Stimulated activated CD4-positive, alpha-beta T cell treated with anti-CD3 and anti-CD28 coated beads, Interleukin-1b, Interleukin-23, amount 100 ng/mL, for 24 hours (primary cell): Measurements from ENCODE around the gene NRAP.
A peak's percentile ranks its signal among the peaks of the same experiment; 100 is the strongest.

Experiments used
- DNase-seq, 4 experiments: peaks; one replicate each; pipeline ENCODE4 v3.0.0-alpha.2; 2020; ENCODE audit warnings: low read depth in 4 of 4, low spot score in 1 of 4

Gene NRAP

GRCh38 chr10:113565364-113565763 is 98.5 kb downstream of the NRAP start:
- no peak for DNase-seq

GRCh38 chr10:113563306-113564088 is 100.3 kb downstream of the NRAP start:
- peak; percentile 39 to 57 (median 51) for DNase-seq

DNA sequence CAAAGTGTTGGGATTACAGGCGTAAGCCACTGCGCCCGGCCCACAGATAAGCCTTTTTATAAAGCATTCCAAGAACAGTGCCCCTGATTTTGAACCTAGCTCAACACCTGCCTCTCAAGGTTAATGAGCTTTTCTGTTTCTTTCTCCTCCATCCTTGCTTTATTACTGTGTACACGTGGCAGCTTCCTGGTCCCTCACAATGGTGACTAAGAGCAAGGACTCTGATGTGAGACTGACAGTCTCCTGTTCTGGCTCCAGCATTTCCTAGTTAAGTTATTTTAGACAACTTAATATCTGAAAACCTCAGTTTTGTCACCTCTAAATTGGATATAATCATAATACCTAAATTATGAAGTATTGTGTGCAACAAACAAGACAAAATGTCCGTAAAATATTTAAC is 101.1 kb downstream of the NRAP start:
- no peak for DNase-seq

DNA sequence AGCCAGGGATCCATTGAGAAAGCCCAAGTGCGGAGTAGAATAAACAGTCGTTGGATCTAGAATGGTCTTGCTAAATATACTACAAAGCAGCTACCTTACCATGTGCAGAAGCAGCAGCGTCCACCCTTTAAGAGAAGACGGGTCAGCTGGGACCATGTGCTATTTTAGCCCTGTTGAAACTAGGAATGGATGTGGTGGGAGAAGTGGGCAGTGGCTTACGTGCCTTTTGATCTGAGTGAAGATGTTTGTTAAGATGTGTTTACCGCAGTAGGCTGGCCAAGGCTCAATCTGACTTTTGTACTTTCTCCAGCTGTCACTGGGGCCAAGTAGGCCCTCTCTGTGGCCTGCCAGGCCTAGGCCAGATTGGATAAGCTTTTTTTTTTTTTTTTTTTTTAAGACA is 101.8 kb downstream of the NRAP start:
- no peak for DNase-seq

GRCh38 chr10:113561214-113561613 is 102.6 kb downstream of the NRAP start:
- no peak for DNase-seq

GRCh38 chr10:113560071-113560470 is 103.8 kb downstream of the NRAP start:
- no peak for DNase-seq

DNA sequence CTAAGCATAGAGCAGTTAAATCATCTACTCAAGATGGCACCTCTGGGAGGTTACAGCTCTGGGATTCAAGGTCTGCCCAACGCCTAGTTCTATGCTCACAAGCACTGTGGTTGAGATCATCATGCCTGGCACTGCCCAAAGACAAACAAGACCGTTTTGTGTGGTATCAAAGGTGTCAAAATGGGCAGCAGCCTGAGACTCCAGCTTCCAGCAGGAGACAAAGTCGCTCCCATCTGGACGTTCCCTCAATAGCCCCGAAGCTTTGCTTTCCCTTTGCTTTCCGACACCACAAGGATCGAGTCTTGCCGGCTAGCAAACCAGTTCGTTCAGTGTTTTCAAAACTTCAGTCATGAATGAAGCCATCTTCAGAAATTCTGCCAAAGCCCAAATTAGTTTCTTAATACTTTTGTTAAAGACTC is 105.9 kb downstream of the NRAP start:
- no peak for DNase-seq

DNA sequence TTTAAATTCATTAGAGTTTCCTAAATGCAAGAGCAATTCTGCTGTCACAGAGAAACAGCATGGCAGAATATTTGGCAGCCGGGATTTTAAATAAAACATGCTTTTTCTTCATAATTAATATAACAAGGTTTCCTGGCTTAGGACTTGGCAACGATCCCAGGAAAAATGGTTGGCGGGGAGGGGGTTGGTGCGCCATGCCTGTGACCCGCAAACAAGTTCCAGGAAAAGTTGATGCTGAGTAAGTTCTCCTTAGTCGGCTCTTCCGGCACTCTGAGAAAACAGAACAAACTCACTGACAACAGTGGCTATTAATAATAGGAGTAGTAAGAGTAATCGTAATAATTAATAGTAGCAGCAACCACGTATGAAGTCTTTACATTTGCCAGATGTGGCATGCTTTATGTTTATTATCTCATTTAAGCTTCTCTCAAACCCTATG is 106.4 kb downstream of the NRAP start:
- DNase-seq: no peak

GRCh38 chr10:113555751-113556150 is 108.1 kb downstream of the NRAP start:
- DNase-seq: no peak

- DNase-seq: no peak
Measured at GRCh38 chr10:113555245-113555644, 108.6 kb downstream of the NRAP start.

- DNase-seq: no peak
Measured at GRCh38 chr10:113554214-113554613, 109.6 kb downstream of the NRAP start.

DNA sequence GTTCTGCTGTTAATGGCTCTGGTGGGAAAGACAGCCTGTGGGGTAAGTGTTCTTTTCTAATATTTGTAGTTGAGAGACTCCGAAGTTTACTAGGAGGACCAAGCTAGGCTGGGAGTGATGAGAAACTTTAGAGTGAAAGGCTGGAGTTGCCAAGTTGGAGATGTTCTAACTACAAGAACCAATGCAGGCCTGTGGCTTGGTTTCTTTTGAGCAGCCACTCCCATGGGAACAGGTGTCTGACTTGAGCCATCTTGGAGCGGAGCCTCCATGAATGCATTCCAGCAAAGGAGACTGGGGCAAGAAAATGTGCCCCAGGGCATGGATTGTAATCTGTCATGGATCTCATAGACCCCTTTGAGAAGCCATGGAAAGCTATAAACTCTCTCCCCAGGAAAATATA is 110.7 kb downstream of the NRAP start:
- no peak for DNase-seq

DNA sequence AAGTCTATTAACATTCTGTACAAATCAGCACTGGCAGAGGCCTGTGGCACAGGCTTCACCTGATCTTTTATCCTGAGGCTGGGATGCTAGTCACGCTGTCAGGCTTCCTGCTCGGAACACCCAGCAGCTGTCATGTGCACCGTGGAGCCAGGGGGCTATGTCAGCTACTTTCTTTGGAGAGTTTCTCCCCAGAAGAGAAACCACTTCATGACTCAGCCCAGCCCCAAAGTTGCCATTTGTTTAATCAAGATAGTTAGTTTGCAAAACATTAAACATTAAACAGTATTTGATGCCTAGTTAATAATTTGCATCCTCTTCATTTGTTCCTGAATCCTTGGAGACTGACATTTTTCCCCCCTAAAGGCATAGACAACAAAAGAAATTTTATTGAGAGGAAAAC is 111.1 kb downstream of the NRAP start, which contains the start of gene HABP2:
HABP2 (plus strand) TSS at position 353 of the 400 bp plus-strand sequence. CDS start 69 bp downstream, outside the sequence.
- no peak for DNase-seq

DNA sequence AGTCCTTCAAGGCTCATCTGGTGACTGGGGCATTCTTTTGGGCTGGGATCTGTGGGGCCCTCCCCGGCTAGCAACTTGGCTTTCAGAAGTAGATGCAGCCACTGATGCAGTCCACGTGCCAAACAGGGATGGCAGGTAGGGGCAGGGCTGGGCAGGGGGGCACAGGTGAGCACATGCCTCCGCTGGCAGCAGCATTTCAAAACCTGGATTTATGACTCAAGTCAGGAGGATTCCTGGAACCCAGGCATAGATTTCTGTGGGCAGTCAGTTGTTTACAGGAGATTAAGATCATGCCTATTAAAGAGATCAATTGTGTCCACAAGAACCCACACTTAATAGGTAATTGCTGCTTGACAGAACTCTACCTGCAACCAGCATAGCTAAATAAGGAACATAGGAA is 111.8 kb downstream of the NRAP start:
- no peak for DNase-seq

DNA sequence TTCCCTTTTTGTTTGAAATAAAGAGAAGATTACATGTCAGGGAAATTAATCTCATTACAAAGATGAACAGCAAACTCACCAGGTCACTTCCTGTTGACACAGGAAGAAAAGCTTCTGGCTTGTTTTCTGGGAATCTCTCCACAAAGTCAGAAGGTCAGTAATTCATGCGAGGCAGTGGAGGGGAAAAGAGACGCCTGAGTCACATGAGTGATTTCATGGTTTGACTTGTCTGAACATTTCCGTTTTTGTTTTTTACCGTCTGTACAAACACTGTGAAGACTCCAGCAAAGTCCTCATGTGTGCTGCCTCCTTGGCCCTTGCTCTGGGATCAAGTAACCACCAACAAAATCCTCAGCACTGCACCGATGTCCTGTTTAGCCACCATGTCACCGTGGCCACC is 113.5 kb downstream of the NRAP start:
- no peak for DNase-seq

GRCh38 chr10:113549856-113550255 is 114.0 kb downstream of the NRAP start:
- DNase-seq: no peak

DNA sequence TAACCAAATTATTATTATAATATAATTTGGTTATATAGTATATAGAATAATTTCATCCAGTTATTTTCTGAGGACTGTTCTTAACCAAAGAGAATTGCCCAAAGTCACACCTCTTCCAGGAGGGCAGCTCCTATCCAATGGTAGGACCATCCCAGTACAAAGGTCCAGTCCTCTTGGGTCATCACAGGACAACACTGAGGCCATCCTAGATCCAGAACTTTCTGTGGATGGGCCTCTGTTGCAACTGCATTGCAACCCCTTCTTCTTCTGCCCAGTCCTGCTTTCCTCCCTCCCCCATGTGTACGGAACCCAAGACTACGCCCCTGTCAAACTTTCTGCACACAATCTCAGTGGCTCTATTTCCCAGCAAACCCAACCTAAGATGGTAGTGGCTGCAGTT is 116.4 kb downstream of the NRAP start:
- no peak for DNase-seq

DNA sequence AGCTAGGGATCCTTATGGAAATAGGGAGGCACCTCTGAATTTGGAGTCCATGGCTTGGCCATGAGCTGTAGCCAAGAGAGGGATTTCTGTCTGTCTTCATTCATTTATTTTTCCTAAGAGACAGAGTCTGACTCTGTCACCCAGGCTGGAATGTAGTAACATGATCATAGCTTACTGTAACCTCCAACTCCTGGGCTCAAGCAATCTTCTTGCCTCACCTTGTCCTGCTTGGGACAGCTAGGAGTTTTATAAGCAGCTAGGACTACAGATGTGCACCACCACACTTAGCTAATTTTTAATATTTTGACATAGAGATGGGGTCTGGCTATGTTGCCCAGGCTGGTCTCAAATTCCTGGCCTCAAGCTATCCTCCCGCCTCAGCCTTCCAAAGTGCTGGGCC is 119.4 kb downstream of the NRAP start:
- DNase-seq: no peak

- DNase-seq: no peak
Measured at GRCh38 chr10:113543107-113543955, 120.5 kb downstream of the NRAP start.

- DNase-seq: no peak
Measured at GRCh38 chr10:113541549-113541927, 122.3 kb downstream of the NRAP start.

GRCh38 chr10:113540845-113541548 is 122.8 kb downstream of the NRAP start:
- no peak for DNase-seq

DNA sequence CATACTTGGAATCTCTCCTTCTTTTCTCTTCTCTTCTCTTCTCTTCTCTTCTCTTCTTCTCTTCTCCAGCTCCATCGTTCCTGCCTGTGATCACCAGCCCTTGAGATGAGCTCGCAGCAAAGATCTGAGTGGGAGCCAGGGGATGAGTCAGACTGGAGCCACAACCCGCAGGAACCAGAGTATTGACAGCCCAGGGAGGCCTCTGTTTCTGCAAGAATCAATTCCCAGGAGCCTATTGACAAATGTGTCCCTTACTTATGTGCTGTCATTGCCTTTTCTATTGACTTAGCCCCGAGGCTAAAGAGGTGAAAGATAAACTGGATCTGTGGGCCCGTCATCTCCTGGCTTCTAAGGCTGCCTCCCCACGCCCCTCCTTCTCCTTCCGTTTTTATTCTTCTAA is 124.1 kb downstream of the NRAP start:
- no peak for DNase-seq
